HCT116 (cell line): ENCODE results near the gene APOBEC3A. TPM values are rescaled to one million over a fixed set of nuclear protein-coding genes. Genes with fewer than 3 reads are reported as not detected.

Source experiments
- ATAC-seq: fragments of 200-7000 bp; cut with Tn5 transposase; 2 replicates; pipeline ENCODE4 v1.9.1; 2020; ENCODE audit warnings: mild to moderate bottlenecking, moderate library complexity
- BruUV-seq: library from RNA; stranded (reverse); fragments of 400-500 nt; replicated peaks from 2 replicates; lab custom pipeline; 2021; lab: Mats Ljungman, UMichigan
- CTCF ChIA-PET: fragments of 300-600 bp; sonication (Branson Sonifier 250); formaldehyde crosslinking; loops from one replicate; lab custom pipeline; 2021; ENCODE audit warnings: antibody characterized with exemption; lab: Charles Lee
- POLR2A ChIA-PET: fragments of 300-600, 350-600 bp; sonication (Branson Sonifier 250); formaldehyde crosslinking; loops from one replicate; lab custom pipeline; 2021; ENCODE audit warnings: antibody characterized with exemption; lab: Charles Lee
- RAD21 ChIA-PET, 2 experiments: fragments of 300-600 bp; sonication (Branson Sonifier 250); formaldehyde crosslinking; loops; one replicate each; lab custom pipeline; 2023; ENCODE audit warnings: low total read pairs in 2 of 2; ENCODE audit not compliant: uncharacterized antibody in 2 of 2, unreplicated experiment in 2 of 2, low non-redundant PET in 1 of 2; lab: Charles Lee
- DNase-seq: peaks from one replicate; pipeline ENCODE4 v3.0.0-alpha.2; 2010; ENCODE audit warnings: low read depth, low spot score
- H2AFZ ChIP-seq: fragments of 200-600 bp; shearing (Covaris generic), sonication (generic); 2 replicates; pipeline ENCODE4 v1.6.1; 2017; ENCODE audit warnings: low read depth, mixed run types, mixed read lengths, antibody characterized with exemption, low read length; ENCODE audit not compliant: poor library complexity, severe bottlenecking
- H3K27ac ChIP-seq: 2 replicates; pipeline ENCODE4 v1.5.1; 2012; ENCODE audit warnings: low read depth, low read length
- H3K27me3 ChIP-seq: fragments of 200-600 bp; sonication (generic); 2 replicates; pipeline ENCODE4 v1.6.1; 2016; ENCODE audit warnings: mixed run types, low read length, mixed read lengths; ENCODE audit not compliant: insufficient read depth
- H3K36me3 ChIP-seq, 2 experiments: fragments of 200-500 bp in 1 of 2; fragments of 200-600 bp in 1 of 2; sonication (Bioruptor generic) in 1 of 2; sonication (generic) in 1 of 2; 2 replicates each; pipeline versions ENCODE4 v1.5.1 to v1.6.1; 2014 to 2016; ENCODE audit warnings: low read length in 2 of 2, inconsistent platforms in 1 of 2, mixed read lengths in 1 of 2, mixed run types in 1 of 2; ENCODE audit not compliant: insufficient read depth in 2 of 2, control insufficient read depth in 1 of 2
- H3K4me1 ChIP-seq, 2 experiments: fragments of 200-600 bp in 1 of 2; sonication (generic) in 1 of 2; 2 replicates each; pipeline versions ENCODE4 v1.5.1 to v1.6.1; 2012 to 2017; ENCODE audit warnings: low read length in 2 of 2, inconsistent platforms in 1 of 2, mild to moderate bottlenecking in 1 of 2, mixed read lengths in 1 of 2, mixed run types in 1 of 2, moderate library complexity in 1 of 2; ENCODE audit not compliant: insufficient read depth in 2 of 2, control insufficient read depth in 1 of 2
- H3K4me2 ChIP-seq: fragments of 200-600 bp; sonication (generic); 2 replicates; pipeline ENCODE4 v1.6.1; 2017; ENCODE audit warnings: mixed run types, low read length, mixed read lengths
- H3K4me3 ChIP-seq, 2 experiments: fragments of 200-600 bp in 1 of 2; sonication (generic) in 1 of 2; replicated peaks in 1 of 2; 2 replicates each; pipeline ENCODE4 v1.5.1; 2011 to 2016; ENCODE audit warnings: low read length in 2 of 2, control low read depth in 1 of 2, low read depth in 1 of 2, mild to moderate bottlenecking in 1 of 2, mixed read lengths in 1 of 2, mixed run types in 1 of 2
- H3K79me2 ChIP-seq: fragments of 200-600 bp; sonication (generic); 2 replicates; pipeline ENCODE4 v1.6.1; 2017; ENCODE audit warnings: mild to moderate bottlenecking, mixed run types, low read length, moderate library complexity, mixed read lengths; ENCODE audit not compliant: insufficient read depth
- H3K9ac ChIP-seq: fragments of 200-600 bp; sonication (generic); 2 replicates; pipeline ENCODE4 v1.6.1; 2016; ENCODE audit warnings: low read length, mixed read lengths
- H3K9me2 ChIP-seq: fragments of 200-600 bp; sonication (generic), shearing (Covaris generic); 2 replicates; pipeline ENCODE4 v1.6.1; 2017; ENCODE audit warnings: mixed run types, mild to moderate bottlenecking, moderate library complexity; ENCODE audit not compliant: insufficient read depth
- H3K9me3 ChIP-seq, 2 experiments: fragments of 200-500 bp in 1 of 2; fragments of 200-600 bp in 1 of 2; sonication (Bioruptor generic) in 1 of 2; sonication (generic) in 1 of 2; 2 replicates each; pipeline ENCODE4 v1.6.1; 2014 to 2017; ENCODE audit warnings: low read length in 2 of 2, mixed read lengths in 2 of 2, inconsistent platforms in 1 of 2, low read depth in 1 of 2, mild to moderate bottlenecking in 1 of 2, mixed run types in 1 of 2, moderate library complexity in 1 of 2; ENCODE audit not compliant: control insufficient read depth in 1 of 2, insufficient read depth in 1 of 2
- H4K20me1 ChIP-seq: fragments of 200-600 bp; sonication (generic), shearing (Covaris generic); 2 replicates; pipeline ENCODE4 v1.6.1; 2017; ENCODE audit warnings: mixed run types, mild to moderate bottlenecking, moderate library complexity; ENCODE audit not compliant: insufficient read depth
- CEBPB ChIP-seq: IDR thresholded peaks from 2 replicates; pipeline ENCODE4 v1.6.1; 2012; ENCODE audit warnings: low read depth
- CTCF ChIP-seq, 3 experiments: fragments of 200-600 bp in 1 of 3; sonication (generic) in 1 of 3; IDR thresholded peaks in 2 of 3; conservative IDR thresholded peaks in 1 of 3; 2 replicates each; pipeline ENCODE4 v1.5.1; 2012 to 2017; ENCODE audit warnings: low read depth in 2 of 3, low read length in 2 of 3, antibody characterized with exemption in 1 of 3, borderline replicate concordance in 1 of 3, control low read depth in 1 of 3, mild to moderate bottlenecking in 1 of 3, mixed read lengths in 1 of 3, mixed run types in 1 of 3, moderate library complexity in 1 of 3; ENCODE audit not compliant: insufficient read depth in 1 of 3
- EGR1 ChIP-seq: IDR thresholded peaks from 2 replicates; pipeline ENCODE4 v1.6.1; 2012; ENCODE audit warnings: low read depth
- EZH2 ChIP-seq: fragments of 200-600 bp; sonication (generic); IDR thresholded peaks from 2 replicates; pipeline ENCODE4 v1.6.1; 2017; ENCODE audit warnings: antibody characterized with exemption, mixed run types
- EZH2phosphoT487 ChIP-seq: fragments of 200-600 bp; IDR thresholded peaks from 2 replicates; pipeline ENCODE4 v1.6.1; 2018; ENCODE audit warnings: antibody characterized with exemption, borderline replicate concordance
- FOSL1 ChIP-seq: IDR thresholded peaks from 2 replicates; pipeline ENCODE4 v1.6.1; 2012; ENCODE audit warnings: low read depth
- POLR2A ChIP-seq: IDR thresholded peaks from 2 replicates; pipeline ENCODE4 v1.7.0; 2011; ENCODE audit warnings: borderline replicate concordance; ENCODE audit not compliant: insufficient read depth, insufficient read length; ENCODE audit errors: extremely low read depth
- SIN3A ChIP-seq: IDR thresholded peaks from 2 replicates; pipeline ENCODE4 v1.6.1; 2012; ENCODE audit warnings: low read depth
- SP1 ChIP-seq: IDR thresholded peaks from 2 replicates; pipeline ENCODE4 v1.6.1; 2012; ENCODE audit warnings: low read depth
- SRF ChIP-seq: IDR thresholded peaks from 2 replicates; pipeline ENCODE4 v1.6.1; 2012; ENCODE audit warnings: low read depth
- TCF7L2 ChIP-seq: IDR thresholded peaks from 2 replicates; pipeline ENCODE4 v1.7.0; 2011; ENCODE audit warnings: borderline replicate concordance, inconsistent platforms; ENCODE audit not compliant: insufficient read depth, insufficient read length; ENCODE audit errors: extremely low read depth
- YY1 ChIP-seq: IDR thresholded peaks from 2 replicates; pipeline ENCODE4 v1.6.1; 2011; ENCODE audit warnings: low read length, low read depth, moderate library complexity, mild to moderate bottlenecking; ENCODE audit not compliant: insufficient replicate concordance; ENCODE audit errors: extremely low read depth
- intact Hi-C: fragments of 100-400 bp; cut with micrococcal nuclease; formaldehyde crosslinking; loops from 2 replicates; pipeline ENCODE4 v1.10.0; 2022
- total RNA-seq: library from RNA; stranded (reverse); gene quantifications from one replicate; pipeline ENCODE4 v1.2.1, GENCODE V29; 2021; ENCODE audit not compliant: unreplicated experiment
- TF ChIP-seq, protein P1 (sequence below): IDR thresholded peaks from 2 replicates; pipeline ENCODE4 v1.6.1; 2012

The APOBEC3A gene
- total RNA-seq, 1 experiment from 2014 or later, result not detected

DNA sequence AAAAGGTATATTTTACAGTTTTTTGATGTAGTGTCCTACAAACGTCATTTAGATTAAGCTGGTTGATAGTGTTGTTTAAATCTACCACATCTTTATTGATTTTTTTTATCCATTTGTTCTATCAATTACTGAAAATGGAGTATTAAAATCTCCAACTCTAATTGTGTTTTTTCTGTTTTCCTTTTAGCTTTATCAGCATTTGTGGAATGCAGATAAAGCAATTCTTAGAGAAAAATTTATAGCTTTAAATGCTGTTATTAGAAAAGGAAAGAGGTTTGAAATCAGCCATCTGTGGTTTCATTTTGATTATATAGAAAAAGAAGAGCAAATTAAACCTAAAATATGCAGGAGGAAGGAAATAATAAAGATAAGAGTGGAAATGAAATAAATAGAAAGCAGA, 46.0 kb upstream of the APOBEC3A start:
- BruUV-seq, result no TSS peak
- ATAC-seq, result no peak
- no peaks in the 10 kb centered on the region for H3K4me1 ChIP-seq
- H3K9ac ChIP-seq, result no peak overlapping the region
- TF ChIP-seq CEBPB, result no peak
- TF ChIP-seq EZH2phosphoT487, result no peak
- TF ChIP-seq YY1, result no peak
- no peak for TF ChIP-seq SP1
- TF ChIP-seq SRF, result no peak
- no peak for TF ChIP-seq TCF7L2
- no peak for TF ChIP-seq FOSL1
- TF ChIP-seq EGR1, result no peak
- no peak for TF ChIP-seq EZH2
- TF ChIP-seq SIN3A, result no peak
- no peak for TF ChIP-seq POLR2A
- TF ChIP-seq, all 23 proteins: peak for 0
- H3K9me2 ChIP-seq, result no peaks in the 10 kb centered on the region
- no peak overlapping the region for H2AFZ ChIP-seq
- H4K20me1 ChIP-seq, result no peaks in the 10 kb centered on the region
- POLR2A ChIA-PET, result no interaction called here
- RAD21 ChIA-PET, result no interaction called here
- H3K4me3 ChIP-seq, result no peak overlapping the region
- H3K27me3 ChIP-seq, result no peaks in the 10 kb centered on the region
- no peaks in the 10 kb centered on the region for H3K79me2 ChIP-seq
- no peaks in the 10 kb centered on the region for H3K9me3 ChIP-seq
- DNase-seq, result no peak
- H3K27ac ChIP-seq, result no peak overlapping the region
- no peak overlapping the region for H3K4me2 ChIP-seq
- H3K36me3 ChIP-seq, result no peaks in the 10 kb centered on the region
- intact Hi-C loops, result no loop called here
- CTCF ChIA-PET, result no interaction called here

- H3K27ac ChIP-seq, result no peak overlapping the region
- H3K9me3 ChIP-seq, result no peaks in the 10 kb centered on the region
- ChIA-PET CTCF (no interaction called here), POLR2A (interaction anchor here (0.6 kb wide), 1 partner anchor 51 kb away, joined by 3 read pairs; no protein-coding TSS in a partner anchor), RAD21 (no interaction called here)
- H3K4me1 ChIP-seq, result peaks cover 34 to 39% of the 10 kb centered on the region in 2 experiments
- H3K9ac ChIP-seq, result no peak overlapping the region
- H3K79me2 ChIP-seq, result no peaks in the 10 kb centered on the region
- no peaks in the 10 kb centered on the region for H3K36me3 ChIP-seq
- no peak overlapping the region for H3K4me2 ChIP-seq
- DNase-seq, result no peak
- ATAC-seq, result no peak
- no peak overlapping the region for H3K4me3 ChIP-seq
- H2AFZ ChIP-seq, result no peak overlapping the region
- H4K20me1 ChIP-seq, result no peaks in the 10 kb centered on the region
- H3K27me3 ChIP-seq, result no peaks in the 10 kb centered on the region
- intact Hi-C loops, result no loop called here
- no peaks in the 10 kb centered on the region for H3K9me2 ChIP-seq
- no peak for TF ChIP-seq CTCF (IDR thresholded peaks at IDR 0.05 in 2 of 3, conservative IDR thresholded peaks at IDR 0.05 in 1 of 3; ENCODE audit: borderline replicate concordance in 1 of 3, insufficient read depth in 1 of 3, low read depth in 2 of 3, low read length in 2 of 3)
- no peak for TF ChIP-seq SIN3A
- no peak for TF ChIP-seq EGR1
- TF ChIP-seq POLR2A, result no peak
- TF ChIP-seq, protein P1, sequence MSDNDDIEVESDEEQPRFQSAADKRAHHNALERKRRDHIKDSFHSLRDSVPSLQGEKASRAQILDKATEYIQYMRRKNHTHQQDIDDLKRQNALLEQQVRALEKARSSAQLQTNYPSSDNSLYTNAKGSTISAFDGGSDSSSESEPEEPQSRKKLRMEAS, result no peak
- no peak for TF ChIP-seq YY1
- no TSS peak for BruUV-seq
Measured at GRCh38 chr22:38919631-38920190, 37.7 kb upstream of the APOBEC3A start.
